CD4-positive, alpha-beta memory T cell (primary cell): ENCODE data around the gene INVS. TPM values are rescaled to one million over a fixed set of nuclear protein-coding genes. Genes with fewer than 3 reads are reported as not detected.

Experiments used
- CTCF ChIA-PET: fragments of 350-600 bp; sonication (Branson Sonifier 250); formaldehyde crosslinking; loops from one replicate; lab custom pipeline; 2021; ENCODE audit warnings: inconsistent platforms; ENCODE audit not compliant: partially characterized antibody; lab: Charles Lee
- POLR2A ChIA-PET: fragments of 350-600 bp; sonication (Branson Sonifier 250); formaldehyde crosslinking; loops from one replicate; lab custom pipeline; 2021; ENCODE audit not compliant: partially characterized antibody; lab: Charles Lee
- DNase-seq, 5 donors: peaks; one replicate each; pipeline versions ENCODE4 v3.0.0 to v3.0.0-alpha.2; 2020 to 2022; ENCODE audit warnings: mixed read lengths in 1 of 5
- H3K27ac ChIP-seq: one replicate; pipeline ENCODE4 v1.7.0; 2013; ENCODE audit warnings: low read depth, low read length
- H3K27me3 ChIP-seq: 2 replicates; pipeline ENCODE4 v1.7.0; 2013; ENCODE audit warnings: mild to moderate bottlenecking, low read length, moderate library complexity; ENCODE audit not compliant: insufficient read depth
- H3K36me3 ChIP-seq: 2 replicates; pipeline ENCODE4 v1.7.0; 2013; ENCODE audit warnings: mild to moderate bottlenecking, low read length, moderate library complexity; ENCODE audit not compliant: insufficient read depth
- H3K4me1 ChIP-seq: 2 replicates; pipeline ENCODE4 v1.7.0; 2013; ENCODE audit warnings: mild to moderate bottlenecking, low read length, moderate library complexity; ENCODE audit not compliant: insufficient read depth
- H3K4me3 ChIP-seq, 2 donors: one replicate each; pipeline ENCODE4 v1.7.0; 2013; ENCODE audit warnings: low read length in 2 of 2, mild to moderate bottlenecking in 1 of 2
- H3K9me3 ChIP-seq, 2 donors: one replicate each; pipeline ENCODE4 v1.7.0; 2013; ENCODE audit warnings: low read length in 2 of 2, control low read depth in 1 of 2; ENCODE audit not compliant: control insufficient read depth in 1 of 2
- H3K27ac Mint-ChIP-seq, 7 donors: one replicate each; pipeline ENCODE4 v1.8.0; 2020 to 2021; ENCODE audit warnings: mixed read lengths in 7 of 7, mild to moderate bottlenecking in 6 of 7, inconsistent platforms in 3 of 7, moderate library complexity in 3 of 7
- H3K27me3 Mint-ChIP-seq, 2 donors: one replicate each; pipeline ENCODE4 v1.8.0; 2020 to 2021; ENCODE audit warnings: mixed read lengths in 2 of 2
- H3K36me3 Mint-ChIP-seq, 2 donors: one replicate each; pipeline ENCODE4 v1.8.0; 2020 to 2021; ENCODE audit warnings: mixed read lengths in 2 of 2, inconsistent platforms in 1 of 2, mild to moderate bottlenecking in 1 of 2
- H3K4me1 Mint-ChIP-seq, 4 donors: one replicate each; pipeline ENCODE4 v1.8.0; 2020 to 2021; ENCODE audit warnings: mixed read lengths in 4 of 4, mild to moderate bottlenecking in 1 of 4
- H3K4me3 Mint-ChIP-seq, 8 donors: one replicate each; pipeline ENCODE4 v1.8.0; 2020 to 2021; ENCODE audit warnings: mixed read lengths in 8 of 8, mild to moderate bottlenecking in 7 of 8, moderate library complexity in 6 of 8, inconsistent platforms in 3 of 8
- H3K9me3 Mint-ChIP-seq, 8 donors: one replicate each; pipeline ENCODE4 v1.8.0; 2020 to 2021; ENCODE audit warnings: mixed read lengths in 8 of 8, mild to moderate bottlenecking in 5 of 8, inconsistent platforms in 3 of 8, moderate library complexity in 1 of 8
- intact Hi-C: fragments of 100-400 bp; cut with micrococcal nuclease; formaldehyde crosslinking; loops from one replicate; pipeline ENCODE4 v1.15.1; 2023
- polyA plus RNA-seq, 2 donors: library from polyadenylated mRNA; unstranded; fragments of 300-500 nt; fragmentation: Illumina TruSeq; gene quantifications; one replicate each; pipeline ENCODE4 v1.2.3, GENCODE V29; 2021
- total RNA-seq, 2 experiments: library from RNA; stranded (reverse); gene quantifications; one replicate each; pipeline ENCODE4 v1.2.3, GENCODE V29; 2021

The INVS gene
- total and polyA plus RNA-seq, 4 experiments from 2014 or later = 6.5 to 22.9 (median 13.3) TPM

DNA sequence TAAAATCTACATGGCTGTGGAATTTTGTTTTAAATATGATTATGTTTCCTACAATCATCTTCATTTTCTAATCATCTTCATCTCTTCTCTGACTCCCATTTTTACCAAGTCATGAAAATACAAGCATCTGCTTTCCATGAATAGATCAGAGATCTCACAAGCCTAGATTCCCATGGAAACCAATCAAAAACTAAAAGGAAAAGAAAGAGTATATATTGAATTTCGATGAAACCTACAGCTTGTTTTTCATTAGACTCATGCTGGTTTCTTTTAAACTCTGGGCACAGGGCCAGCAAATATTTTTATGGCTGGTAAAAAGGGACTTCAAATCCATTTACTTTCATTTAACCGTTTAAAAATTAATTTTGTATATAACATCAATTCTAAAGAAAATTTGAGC, 51.2 kb downstream of the INVS start:
- Mint-ChIP-seq H3K4me3 (no peak overlapping the region), H3K9me3 (no peaks in the 10 kb centered on the region), H3K4me1 (no peaks in the 10 kb centered on the region), H3K27ac (no peak overlapping the region), H3K27me3 (no peaks in the 10 kb centered on the region), H3K36me3 (peaks cover 5 to 18% of the 10 kb centered on the region in 2 donors)
- Histone ChIP-seq H3K9me3 (no peaks in the 10 kb centered on the region), H3K4me1 (no peaks in the 10 kb centered on the region), H3K27me3 (no peaks in the 10 kb centered on the region), H3K4me3 (no peak overlapping the region), H3K27ac (no peak overlapping the region), H3K36me3 (no peaks in the 10 kb centered on the region)
- ChIA-PET POLR2A (no interaction called here), CTCF (no interaction called here)
- intact Hi-C loops = no loop called here
- no peak for DNase-seq

DNA sequence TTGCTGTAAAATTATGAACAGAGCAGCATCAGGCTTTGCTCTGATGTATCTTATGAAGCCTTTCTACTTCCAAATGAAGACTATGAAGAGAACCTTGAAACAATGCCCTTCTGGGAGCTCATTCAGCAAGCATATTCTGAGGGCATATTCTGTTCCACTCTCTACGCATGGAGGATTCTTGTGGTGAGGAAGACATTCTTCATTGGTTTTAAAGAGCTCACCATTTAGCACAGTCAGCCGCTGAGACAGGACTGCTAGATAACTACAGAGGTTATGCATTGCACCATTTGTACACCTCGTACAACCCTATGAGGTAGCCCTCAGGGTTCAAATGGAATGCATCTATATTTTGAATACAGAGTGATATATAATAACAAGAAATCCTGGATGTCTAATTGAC, 61.0 kb downstream of the INVS start:
- CTCF ChIA-PET = no interaction called here
- H3K27me3 ChIP-seq = no peaks in the 10 kb centered on the region
- DNase-seq = no peak
- intact Hi-C loops = no loop called here
- H3K4me3 ChIP-seq = no peak overlapping the region
- no peaks in the 10 kb centered on the region for H3K9me3 ChIP-seq
- H3K27ac ChIP-seq = no peak overlapping the region
- H3K27ac Mint-ChIP-seq = no peak overlapping the region
- H3K36me3 ChIP-seq = no peaks in the 10 kb centered on the region
- POLR2A ChIA-PET = no interaction called here
- H3K4me3 Mint-ChIP-seq = no peak overlapping the region
- no peaks in the 10 kb centered on the region for H3K27me3 Mint-ChIP-seq
- peaks cover 10 to 47% of the 10 kb centered on the region in 2 donors for H3K36me3 Mint-ChIP-seq
- H3K4me1 ChIP-seq = no peaks in the 10 kb centered on the region
- peaks cover 0 to 2% (median 0%) of the 10 kb centered on the region in 8 donors for H3K9me3 Mint-ChIP-seq
- H3K4me1 Mint-ChIP-seq = no peaks in the 10 kb centered on the region

DNA sequence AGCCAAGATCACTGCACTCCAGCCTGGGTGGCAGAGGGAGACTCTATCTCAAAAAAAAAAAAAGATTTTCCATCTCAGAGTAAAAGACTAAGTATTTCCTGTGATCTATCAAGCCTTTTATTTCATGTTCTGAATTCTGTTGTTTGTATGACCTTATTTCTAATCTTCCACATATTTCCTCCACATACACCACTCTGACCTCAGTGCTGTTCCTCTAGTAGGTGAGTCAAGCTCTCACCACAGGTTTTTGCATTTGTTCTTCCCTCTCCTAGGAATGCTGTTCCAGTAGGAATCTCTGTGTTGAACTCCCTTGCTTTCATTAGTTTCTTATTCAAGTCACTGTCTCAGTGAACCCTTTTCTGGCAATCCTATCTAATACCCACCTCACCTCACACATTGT, 68.1 kb downstream of the INVS start:
- H3K36me3 Mint-ChIP-seq = peaks cover 14 to 43% of the 10 kb centered on the region in 2 donors
- Histone ChIP-seq H3K27me3 (no peaks in the 10 kb centered on the region), H3K36me3 (no peaks in the 10 kb centered on the region), H3K4me3 (no peak overlapping the region), H3K27ac (no peak overlapping the region), H3K4me1 (no peaks in the 10 kb centered on the region), H3K9me3 (no peaks in the 10 kb centered on the region)
- CTCF ChIA-PET = no interaction called here
- intact Hi-C loops = no loop called here
- no peak overlapping the region for H3K4me3 Mint-ChIP-seq
- no peaks in the 10 kb centered on the region for H3K27me3 Mint-ChIP-seq
- H3K9me3 Mint-ChIP-seq = peaks cover 0 to 6% (median 3%) of the 10 kb centered on the region in 8 donors
- no peak for DNase-seq
- peaks cover 0 to 3% (median 0%) of the 10 kb centered on the region in 4 donors for H3K4me1 Mint-ChIP-seq
- H3K27ac Mint-ChIP-seq = no peak overlapping the region
- POLR2A ChIA-PET = no interaction called here

DNA sequence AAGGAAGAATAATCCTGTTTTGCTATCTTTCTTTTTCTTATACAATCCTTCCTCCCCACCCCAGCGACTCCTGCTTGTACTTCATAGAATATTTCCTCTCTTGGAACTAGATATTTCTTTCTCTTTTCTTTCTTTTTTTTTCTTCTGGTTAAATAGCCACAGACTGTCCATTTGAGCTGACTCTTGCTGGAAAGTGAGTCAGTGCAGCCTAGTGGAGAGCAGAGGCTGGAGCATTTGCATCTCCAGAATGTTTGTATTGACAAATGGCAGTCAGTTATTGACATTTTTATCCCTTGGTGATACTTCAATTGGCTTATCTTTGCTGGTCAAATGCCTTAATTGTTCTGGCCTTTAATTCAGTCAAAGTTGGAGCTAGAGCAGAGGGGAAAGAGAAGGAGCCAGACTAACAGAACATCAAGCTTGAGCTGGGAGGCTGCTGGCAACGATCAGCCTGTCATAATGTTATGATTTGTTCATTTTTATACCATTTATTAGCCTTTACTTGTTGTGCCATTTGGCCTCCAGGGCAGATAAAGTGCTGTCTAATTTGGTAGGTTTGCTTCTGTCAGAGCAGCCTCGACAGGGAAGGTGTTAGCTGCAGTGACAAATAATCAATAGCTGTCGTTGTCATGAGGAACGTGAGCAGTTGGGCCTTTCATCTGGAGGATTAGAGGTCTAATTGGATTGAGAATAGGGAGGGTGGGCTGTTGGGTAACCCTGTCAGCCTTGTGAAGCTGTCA, 69.0 kb downstream of the INVS start:
- Mint-ChIP-seq H3K4me3 (no peak overlapping the region), H3K27ac (no peak overlapping the region), H3K36me3 (peaks cover 22 to 49% of the 10 kb centered on the region in 2 donors), H3K4me1 (peaks cover 0 to 3% (median 0%) of the 10 kb centered on the region in 4 donors), H3K9me3 (peaks cover 0 to 14% (median 9%) of the 10 kb centered on the region in 8 donors), H3K27me3 (no peaks in the 10 kb centered on the region)
- no peak for DNase-seq
- no peak overlapping the region for H3K4me3 ChIP-seq
- intact Hi-C loops = no loop called here
- no peak overlapping the region for H3K27ac ChIP-seq
- CTCF ChIA-PET = no interaction called here
- POLR2A ChIA-PET = no interaction called here
- H3K36me3 ChIP-seq = no peaks in the 10 kb centered on the region
- no peaks in the 10 kb centered on the region for H3K9me3 ChIP-seq
- H3K4me1 ChIP-seq = no peaks in the 10 kb centered on the region
- H3K27me3 ChIP-seq = no peaks in the 10 kb centered on the region

DNA sequence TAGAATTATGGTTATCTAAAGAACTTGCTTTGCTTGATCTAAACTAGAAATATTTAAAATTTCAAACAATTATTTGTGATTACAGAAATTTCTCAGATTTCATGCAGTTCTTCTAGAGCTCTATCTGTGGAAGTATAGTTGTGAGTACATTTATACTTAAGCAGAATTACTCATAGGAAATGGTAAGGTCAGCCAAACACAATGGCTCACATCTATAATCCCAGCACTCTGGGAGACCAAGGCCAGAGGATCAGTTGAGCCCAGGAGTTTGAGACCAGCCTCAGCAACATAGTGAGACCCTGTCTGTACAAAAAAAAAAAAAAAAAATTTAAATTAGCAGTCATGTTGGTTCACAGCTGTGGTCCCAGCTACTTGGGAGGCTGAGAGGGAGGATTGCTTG, 71.0 kb downstream of the INVS start:
- Mint-ChIP-seq H3K4me3 (no peak overlapping the region), H3K27ac (no peak overlapping the region), H3K36me3 (peaks cover 34 to 61% of the 10 kb centered on the region in 2 donors), H3K4me1 (peaks cover 0 to 3% (median under 1%) of the 10 kb centered on the region in 4 donors), H3K9me3 (peaks cover 2 to 32% (median 21%) of the 10 kb centered on the region in 8 donors), H3K27me3 (no peaks in the 10 kb centered on the region)
- Histone ChIP-seq H3K9me3 (no peaks in the 10 kb centered on the region), H3K27me3 (no peaks in the 10 kb centered on the region), H3K27ac (no peak overlapping the region), H3K4me3 (no peak overlapping the region), H3K36me3 (no peaks in the 10 kb centered on the region), H3K4me1 (no peaks in the 10 kb centered on the region)
- ChIA-PET POLR2A (no interaction called here), CTCF (interaction anchor here (0.7 kb wide), 1 partner anchor 42 kb away, joined by 3 read pairs; no protein-coding TSS in a partner anchor)
- intact Hi-C loops = no loop called here
- DNase-seq = no peak

DNA sequence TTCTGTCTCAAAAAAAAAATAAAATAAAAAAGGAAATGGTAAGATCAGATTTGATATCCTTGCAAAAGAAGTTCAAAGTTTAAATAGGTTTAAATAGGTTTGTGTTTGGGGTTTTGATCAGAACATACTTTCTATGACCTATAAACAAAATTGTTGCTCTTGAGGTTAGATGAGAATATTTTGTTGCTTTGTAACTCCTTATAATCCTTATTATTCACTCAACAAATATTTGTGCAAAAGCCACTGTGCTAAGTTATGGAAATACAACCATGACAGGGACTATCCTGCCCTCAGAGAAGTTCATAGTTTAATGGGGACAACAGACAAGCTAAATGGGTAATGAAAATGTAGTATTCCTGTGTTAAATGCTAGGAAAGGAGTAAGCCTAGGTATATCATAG, 71.5 kb downstream of the INVS start:
- ChIA-PET CTCF (no interaction called here), POLR2A (no interaction called here)
- peaks cover 35 to 63% of the 10 kb centered on the region in 2 donors for H3K36me3 Mint-ChIP-seq
- intact Hi-C loops = no loop called here
- peaks cover 0 to 3% (median under 1%) of the 10 kb centered on the region in 4 donors for H3K4me1 Mint-ChIP-seq
- no peaks in the 10 kb centered on the region for H3K27me3 ChIP-seq
- no peak overlapping the region for H3K27ac Mint-ChIP-seq
- H3K9me3 ChIP-seq = no peaks in the 10 kb centered on the region
- H3K4me3 Mint-ChIP-seq = no peak overlapping the region
- H3K4me3 ChIP-seq = no peak overlapping the region
- peaks cover 2 to 34% (median 21%) of the 10 kb centered on the region in 8 donors for H3K9me3 Mint-ChIP-seq
- H3K4me1 ChIP-seq = no peaks in the 10 kb centered on the region
- no peaks in the 10 kb centered on the region for H3K27me3 Mint-ChIP-seq
- H3K27ac ChIP-seq = no peak overlapping the region
- H3K36me3 ChIP-seq = no peaks in the 10 kb centered on the region
- no peak for DNase-seq

DNA sequence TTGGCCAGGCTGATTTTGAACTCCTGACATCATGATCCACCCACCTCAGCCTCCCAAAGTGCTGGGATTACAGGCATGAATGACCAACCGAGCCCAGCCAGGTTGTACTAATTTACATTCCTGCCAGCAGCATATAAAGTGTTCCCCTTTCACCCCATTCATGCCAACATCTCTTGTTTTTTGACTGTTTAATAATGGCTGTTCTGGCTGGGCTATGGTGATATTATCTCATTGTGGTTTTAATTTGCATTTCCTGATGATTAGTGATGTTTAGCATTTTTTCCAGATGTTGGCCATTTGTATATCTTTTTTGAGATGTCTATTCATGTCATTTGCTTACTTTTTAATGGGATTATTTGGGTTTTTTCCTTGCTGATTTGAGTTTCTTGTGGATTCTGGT, 87.3 kb downstream of the INVS start:
- H3K9me3 ChIP-seq = peaks cover 0 to 8% of the 10 kb centered on the region in 2 donors
- Mint-ChIP-seq H3K27me3 (no peaks in the 10 kb centered on the region), H3K9me3 (peaks cover 5 to 72% (median 53%) of the 10 kb centered on the region in 8 donors), H3K4me1 (peaks cover 0 to 6% (median 3%) of the 10 kb centered on the region in 4 donors), H3K36me3 (peaks cover 39% of the 10 kb centered on the region in 2 donors), H3K4me3 (no peak overlapping the region), H3K27ac (no peak overlapping the region)
- H3K36me3 ChIP-seq = no peaks in the 10 kb centered on the region
- no peak overlapping the region for H3K27ac ChIP-seq
- ChIA-PET POLR2A (no interaction called here), CTCF (no interaction called here)
- no peak for DNase-seq
- no peaks in the 10 kb centered on the region for H3K4me1 ChIP-seq
- intact Hi-C loops = no loop called here
- no peak overlapping the region for H3K4me3 ChIP-seq
- H3K27me3 ChIP-seq = no peaks in the 10 kb centered on the region
